Activated CD8-positive, alpha-beta memory T cell treated with anti-CD3 and anti-CD28 coated beads for 48 hours (primary cell): ENCODE data around the gene GULP1.
"Not testable (repeated sequence)": the region's sequence is repeated elsewhere in the genome, so short reads cannot be mapped to it uniquely, and the experiment has no call there.

Experiments
- DNase-seq, 3 experiments: peaks; one replicate each; pipeline ENCODE4 v3.0.0-alpha.2; 2020; ENCODE audit warnings: low read depth in 2 of 3, low spot score in 2 of 3

The GULP1 gene

DNA sequence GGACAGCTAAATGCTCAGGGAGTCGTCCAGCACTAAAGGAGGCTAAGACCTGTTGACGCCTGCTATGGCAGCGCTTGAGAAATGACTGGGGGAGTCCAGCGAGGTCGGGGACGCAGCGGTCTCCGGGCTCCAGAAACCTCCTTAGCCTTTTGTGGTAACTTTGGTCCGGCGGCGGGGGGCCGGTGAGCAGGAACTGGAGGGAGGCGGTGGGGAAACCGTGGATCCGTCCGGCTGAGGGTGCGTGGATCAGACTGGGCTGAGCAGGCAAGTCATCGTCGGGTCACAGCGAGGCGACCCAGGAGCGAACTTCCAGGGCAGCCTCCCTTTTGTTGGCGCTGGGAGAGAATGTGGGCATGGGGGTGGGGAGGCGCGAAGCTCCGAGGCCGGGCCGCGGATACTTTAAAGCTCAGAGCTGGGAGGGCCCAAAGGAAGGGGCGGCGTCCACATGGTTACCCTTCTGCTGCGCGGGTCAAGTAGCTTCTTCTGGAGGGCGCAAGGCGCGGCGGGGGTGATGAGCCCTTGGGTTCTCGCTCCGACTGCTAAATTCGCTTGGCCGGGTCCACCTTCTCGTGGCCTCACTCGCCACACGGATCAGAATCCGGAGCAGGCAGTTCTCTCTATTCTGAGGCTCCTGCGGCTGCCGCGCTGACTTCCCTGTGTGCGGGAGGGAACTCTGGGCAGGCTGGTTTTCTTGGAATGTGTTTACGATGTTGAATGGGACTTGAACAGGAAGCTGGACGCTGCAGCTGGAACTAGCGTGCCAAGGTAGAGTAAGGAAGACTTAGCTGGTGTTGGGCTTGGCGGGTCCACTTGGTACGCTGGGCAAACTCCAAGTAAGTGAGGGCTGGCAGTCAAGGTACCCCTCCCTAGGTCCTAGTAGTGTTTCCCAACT lies 920 bp downstream of the GULP1 start:
- no peak for DNase-seq

DNA sequence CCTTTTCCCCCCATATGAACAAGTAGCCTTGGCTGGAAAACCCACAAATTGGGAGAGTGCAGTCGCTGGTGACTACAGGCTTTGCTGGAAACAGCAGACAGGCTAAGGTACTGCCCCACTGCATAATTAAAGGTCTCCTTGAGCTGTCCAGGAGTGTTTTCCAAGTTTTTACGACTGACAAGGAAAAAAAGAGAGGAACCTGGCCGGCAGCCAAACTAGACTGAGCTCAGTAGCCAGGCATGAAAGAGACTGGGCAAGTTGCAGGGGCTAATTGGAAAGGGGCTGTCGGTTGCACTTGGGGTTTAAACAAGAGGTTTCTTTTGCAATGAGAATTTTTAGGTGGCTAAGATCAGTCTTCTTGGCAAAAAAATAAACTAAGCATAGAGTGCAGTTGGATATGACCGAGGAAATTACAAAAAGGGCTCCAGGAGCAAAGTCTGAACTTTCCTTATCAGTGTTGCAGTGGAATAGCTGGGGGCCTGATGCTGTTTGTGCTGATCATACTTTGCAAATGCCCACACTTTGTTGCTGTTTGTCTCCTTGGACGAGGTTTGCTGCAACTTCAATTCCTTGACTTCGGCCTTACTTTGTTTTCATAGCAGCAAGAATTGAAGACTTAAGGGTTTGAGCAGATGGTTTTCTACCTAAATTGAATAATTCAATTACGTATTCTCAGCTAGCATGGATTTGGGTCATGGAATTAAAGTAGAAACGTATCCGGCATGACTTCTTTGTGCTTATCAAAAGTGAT lies 2.1 kb downstream of the GULP1 start:
- no peak for DNase-seq

DNA sequence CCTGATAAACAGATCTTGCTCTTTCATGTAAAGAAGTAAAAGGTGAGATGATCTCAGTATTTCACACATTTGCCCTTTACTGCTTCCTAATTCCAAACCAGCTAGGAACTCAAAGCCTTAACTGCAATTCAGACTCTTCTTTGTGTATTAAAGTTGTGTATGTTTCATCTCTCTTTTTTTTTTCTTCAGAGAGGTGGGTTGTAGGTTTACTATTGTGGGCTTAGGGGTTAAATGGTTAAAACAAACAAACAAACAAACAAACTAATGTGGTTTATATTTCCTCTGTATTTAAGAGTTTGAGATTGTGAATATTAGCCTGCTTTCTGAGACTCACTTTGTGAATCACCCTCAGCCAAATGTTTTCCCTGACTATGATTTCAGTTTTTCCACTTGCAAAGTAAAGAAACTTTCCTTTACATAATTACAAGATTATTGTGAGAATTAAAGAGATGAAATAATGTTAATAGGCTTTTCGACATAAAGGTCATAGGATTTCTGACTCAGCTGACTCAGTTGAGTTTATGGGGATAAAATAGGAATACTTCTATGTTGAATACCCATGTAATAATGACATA lies 2.8 kb downstream of the GULP1 start:
- no peak for DNase-seq

DNA sequence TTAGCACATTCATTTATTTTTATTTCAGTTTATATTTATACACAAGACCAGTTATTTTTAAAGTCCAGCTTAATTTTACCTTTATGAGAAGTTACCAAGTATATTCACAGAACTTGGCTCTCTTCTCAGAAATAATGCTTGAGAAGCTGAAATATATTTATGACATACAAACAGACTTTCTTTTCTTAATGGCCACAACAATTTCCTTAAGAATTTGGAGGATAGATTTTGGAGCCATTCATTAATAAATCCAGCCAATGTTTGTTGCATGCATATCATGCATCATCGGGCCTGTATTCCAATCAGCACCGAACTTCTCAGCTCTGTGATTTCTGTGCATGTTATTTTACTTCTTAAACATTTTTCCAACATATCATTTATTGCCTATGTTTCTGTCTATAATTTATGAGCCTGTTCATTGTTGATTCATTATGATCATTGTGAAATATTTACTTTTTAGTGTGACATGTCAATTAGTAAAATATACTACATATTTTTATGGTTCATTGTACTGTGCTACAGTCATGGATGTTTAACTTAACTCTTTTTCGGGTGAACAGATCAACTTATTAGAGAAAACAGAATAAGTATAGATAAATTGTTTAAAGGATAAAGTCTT lies 3.5 kb downstream of the GULP1 start:
- no peak for DNase-seq

DNA sequence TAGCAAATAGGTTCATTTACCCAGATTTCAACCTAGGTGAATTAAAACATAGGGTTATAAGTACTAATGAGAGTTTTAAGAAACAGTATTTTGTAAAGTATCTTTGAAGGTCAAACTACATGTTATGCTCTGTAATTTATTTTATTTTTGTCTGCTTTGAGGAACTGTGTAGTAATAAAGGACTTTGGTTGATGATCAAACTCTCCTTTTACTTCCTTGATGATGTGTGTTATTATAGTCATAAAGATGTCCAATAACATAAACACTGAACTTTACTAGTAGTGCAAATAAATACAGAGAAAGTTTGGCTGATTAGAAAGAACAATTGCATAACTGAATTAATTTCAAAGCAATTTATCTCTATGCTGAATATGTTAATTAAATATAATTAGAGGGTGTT lies 6.3 kb downstream of the GULP1 start:
- DNase-seq, result no peak

DNA sequence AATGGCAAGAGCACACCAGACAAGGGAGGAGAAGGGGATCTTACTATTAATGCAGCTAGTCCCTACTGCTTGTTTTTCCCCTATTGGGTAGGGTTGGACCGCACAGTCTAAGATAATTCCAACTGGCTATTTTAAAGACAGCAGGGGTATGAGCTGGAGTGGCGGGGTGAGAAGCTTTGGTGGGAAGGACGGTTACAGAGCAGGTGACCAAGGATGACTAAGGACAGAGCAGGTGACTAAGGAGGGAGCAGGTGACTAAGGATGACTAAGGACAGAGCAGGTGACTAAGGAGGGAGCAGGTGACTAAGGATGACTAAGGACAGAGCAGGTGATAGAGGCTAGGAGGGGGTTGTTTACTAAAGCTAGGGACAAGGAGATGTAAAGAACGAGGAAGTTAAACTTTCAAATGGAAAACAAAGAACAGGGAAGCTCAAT lies 7.3 kb downstream of the GULP1 start:
- DNase-seq, result not testable (repeated sequence)

DNA sequence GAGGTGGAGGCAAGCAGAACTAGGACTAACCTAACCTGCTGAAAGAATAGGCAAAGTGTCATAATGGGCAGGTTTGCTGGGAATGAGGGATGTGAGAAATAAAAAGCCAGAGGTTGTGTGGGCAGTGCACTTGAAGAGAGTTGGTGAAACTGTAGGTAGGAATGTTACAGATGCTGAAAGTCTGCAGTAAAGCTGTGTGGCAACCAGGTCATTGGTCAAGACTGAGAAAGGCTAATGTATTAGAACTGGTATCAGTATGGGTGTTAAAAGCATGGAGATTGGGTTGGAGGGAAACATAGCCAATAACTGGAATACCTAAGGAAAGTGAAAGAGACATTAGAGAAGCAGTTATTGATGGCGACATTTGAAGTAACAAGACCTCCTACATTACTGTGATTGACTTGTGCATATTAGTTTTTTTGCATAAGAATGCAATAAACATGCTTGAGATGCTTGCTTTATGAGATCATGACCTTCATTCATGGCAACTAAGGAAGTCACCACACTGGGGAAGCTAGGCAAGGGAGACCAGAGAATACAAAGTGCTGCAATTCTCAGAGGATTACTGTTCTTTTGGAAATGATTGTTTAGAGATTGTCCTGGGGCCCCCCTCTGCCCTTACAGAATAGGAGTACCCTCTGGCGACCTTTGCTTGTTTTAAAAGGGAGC lies 11.8 kb downstream of the GULP1 start:
- DNase-seq, result no peak

DNA sequence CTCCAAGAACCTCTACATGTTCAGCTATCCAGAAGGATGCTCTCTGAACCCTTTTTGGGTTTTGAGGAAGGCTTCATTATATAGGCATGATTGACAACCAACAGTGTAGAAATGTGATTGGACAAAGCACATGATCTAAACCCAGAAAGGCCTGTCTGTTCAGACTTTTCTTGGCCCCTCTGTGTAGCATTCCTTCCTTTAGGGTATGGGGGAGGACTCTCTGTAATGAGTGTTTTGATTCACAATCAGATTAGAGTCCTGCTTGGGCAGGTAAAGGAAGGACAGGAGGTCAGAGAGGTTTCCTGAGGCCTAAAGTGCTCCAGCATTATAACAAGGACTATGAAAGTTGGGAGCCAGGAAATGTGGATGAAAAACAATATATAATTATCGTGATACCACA lies 13.6 kb downstream of the GULP1 start:
- no peak for DNase-seq

DNA sequence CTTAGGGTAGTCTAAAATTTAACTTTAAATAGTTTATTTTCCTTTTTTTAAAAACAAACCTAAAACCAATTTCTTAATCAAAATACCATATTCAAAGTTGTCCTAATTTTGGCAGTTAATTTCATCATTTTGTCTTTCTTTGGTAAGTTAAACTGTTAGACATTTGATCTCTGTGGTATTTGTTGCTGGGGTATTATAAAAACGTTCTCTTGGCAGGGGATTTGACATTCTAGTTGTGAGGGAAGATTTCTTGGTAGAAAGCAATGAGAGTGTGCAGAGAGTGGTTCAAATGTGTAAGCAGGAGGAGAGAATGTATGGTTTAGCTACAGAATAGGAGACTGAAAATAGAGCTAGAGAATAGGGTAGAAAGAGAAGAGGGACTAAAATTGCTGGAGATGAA lies 14.6 kb downstream of the GULP1 start:
- no peak for DNase-seq

DNA sequence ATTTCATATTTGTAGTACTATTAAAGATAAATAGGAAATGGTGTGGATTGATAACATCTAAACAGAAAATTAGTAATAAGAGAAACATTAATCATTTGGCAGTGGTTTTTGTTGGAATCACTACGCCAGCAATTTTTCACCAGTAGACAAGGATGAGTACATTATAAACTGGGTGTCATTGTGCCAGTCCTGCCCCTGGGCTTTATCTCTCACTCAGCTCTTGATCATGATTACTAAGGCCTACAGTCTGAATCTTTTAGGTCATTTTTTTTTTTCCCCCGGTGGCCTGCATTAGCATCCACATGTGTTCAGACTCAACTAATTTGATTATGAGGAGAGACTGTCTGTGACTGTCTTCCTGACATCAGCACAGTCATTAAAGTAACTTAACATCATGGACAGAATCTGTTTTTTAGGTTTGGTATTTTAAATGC lies 16.2 kb downstream of the GULP1 start:
- no peak for DNase-seq

DNA sequence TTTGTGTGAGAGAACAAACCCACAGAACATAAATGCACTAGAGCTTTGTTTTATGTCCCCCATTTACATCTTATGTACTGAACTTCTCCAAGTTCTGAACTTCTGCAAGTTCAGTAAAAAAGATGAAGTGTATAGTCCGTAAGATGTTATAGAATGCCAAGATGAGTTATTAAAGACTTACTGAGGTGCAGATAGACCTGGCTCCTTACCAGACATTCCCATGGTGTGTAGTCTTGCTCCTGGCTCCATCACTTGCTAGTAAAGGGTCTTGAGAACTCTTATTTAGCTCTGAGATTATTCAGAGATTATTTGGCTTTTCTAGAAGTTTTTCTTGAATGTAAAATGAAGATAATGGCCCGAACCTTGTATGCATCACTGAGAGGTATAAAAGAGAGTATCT lies 16.8 kb downstream of the GULP1 start:
- DNase-seq, result no peak

DNA sequence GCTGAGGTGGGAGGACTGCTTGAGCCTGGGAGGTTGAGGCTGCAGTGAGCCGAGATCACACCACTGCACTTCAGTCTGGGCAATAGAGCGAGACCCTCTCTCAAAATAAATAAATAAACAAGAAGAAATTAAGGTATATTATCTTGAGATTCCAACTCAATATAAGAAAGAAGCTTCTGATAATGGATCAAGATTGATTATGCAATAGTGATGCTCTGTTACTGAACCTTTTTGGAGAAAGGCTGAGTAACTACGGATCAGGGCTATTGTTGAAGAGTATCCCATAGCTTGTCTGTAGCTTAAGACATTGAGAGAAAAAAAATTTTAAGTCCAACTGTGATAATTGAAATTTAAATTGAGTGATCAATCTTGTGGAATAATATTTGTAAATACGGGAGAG lies 17.7 kb downstream of the GULP1 start:
- DNase-seq, result no peak

DNA sequence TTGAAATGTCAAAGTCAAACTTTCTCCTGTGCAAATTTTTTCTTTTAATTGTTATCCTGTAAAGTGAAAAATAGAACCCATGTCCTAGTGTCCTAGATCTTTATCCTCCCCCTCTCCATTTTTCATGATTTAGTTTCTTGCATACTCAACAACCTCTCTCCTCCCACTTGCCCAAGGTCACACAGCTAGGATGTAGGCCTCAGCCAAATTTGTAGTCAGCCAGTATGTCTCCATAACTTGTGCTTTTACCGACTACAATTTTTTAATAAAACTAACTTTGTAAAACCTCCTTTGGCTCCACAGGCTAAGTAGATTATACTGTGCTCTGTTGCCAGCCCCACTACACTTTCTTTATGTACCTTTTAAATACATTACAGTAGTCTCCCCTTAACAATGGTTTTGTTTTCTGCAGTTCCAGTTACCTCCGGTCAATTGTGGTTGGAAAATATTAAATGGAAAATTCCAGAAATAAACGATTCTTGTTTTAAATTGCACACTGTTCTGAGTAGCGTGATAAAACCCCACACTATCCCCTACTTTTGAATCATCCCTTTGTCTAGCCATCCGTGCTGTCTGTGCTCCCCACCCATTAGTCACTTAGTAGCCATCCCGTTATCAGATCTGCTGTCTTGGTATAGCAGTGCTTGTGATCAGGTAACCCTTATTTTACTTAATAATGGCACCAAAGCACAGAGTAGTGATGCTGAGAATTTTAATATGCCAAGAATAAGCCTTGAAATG lies 22.8 kb downstream of the GULP1 start:
- no peak for DNase-seq

DNA sequence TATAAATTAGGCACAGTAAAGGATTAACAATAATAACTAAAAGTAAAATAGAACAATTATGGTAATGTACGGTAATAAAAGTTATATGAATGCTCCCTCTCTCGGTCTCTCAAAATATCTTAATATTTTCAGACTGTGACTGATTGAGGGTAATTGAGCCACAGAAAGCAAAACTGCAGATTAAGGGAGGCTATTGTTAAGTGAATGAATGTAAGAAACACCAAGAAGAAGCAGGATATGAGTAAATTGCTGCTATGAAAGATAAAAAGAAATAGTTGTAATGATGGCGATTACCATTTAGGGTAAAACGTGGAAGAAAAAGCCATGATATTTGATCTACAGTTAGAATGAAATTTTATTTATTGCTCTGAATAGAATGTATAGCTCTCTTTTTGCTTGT lies 24.1 kb downstream of the GULP1 start:
- no peak for DNase-seq

DNA sequence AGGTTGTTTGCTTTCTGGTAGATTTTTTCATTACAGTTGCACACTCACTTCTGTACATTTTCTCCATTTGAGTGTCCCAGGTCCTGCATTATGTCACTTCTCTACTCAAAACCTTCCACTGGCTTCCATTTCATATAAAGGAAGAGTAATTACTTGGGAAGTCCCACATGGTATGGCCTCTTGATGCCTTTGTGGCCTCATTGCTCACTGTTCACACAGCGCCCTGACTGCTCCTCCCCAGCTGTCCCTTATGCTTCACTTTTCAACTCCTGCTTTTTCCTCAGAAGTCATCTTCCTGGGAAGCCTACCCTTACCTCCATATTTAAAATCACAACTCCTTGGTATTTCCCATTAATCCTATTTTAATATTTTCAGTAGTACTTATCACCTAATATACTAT lies 24.7 kb downstream of the GULP1 start:
- DNase-seq, result no peak

DNA sequence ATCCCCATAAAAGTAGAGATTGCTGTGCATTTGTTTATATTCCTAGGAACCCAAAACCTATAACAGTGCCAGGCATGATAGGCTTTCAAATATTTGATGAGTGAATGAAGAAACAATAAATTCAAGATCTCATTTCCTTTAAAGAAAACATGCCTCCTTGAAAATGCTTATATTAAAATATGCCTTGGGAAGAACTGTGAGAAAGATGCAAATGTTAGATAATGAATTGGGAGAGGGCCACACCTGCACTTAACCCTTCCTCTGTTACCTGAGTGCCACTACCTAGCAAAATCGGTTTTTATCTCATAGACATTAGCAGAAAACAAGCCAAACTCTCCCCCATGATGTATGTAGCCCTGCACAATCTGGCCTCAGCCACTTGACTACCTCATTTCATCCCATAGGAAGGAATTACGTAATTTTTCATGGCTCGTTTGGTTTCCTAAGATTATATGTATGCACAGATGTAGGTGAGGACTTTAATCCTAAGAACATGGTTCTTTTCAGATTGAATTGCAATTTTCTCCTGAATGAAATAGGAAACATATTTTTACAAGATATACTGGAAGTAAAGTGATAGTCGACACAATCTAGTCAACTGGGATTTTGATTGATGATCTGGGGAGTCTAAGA lies 25.2 kb downstream of the GULP1 start:
- no peak for DNase-seq

DNA sequence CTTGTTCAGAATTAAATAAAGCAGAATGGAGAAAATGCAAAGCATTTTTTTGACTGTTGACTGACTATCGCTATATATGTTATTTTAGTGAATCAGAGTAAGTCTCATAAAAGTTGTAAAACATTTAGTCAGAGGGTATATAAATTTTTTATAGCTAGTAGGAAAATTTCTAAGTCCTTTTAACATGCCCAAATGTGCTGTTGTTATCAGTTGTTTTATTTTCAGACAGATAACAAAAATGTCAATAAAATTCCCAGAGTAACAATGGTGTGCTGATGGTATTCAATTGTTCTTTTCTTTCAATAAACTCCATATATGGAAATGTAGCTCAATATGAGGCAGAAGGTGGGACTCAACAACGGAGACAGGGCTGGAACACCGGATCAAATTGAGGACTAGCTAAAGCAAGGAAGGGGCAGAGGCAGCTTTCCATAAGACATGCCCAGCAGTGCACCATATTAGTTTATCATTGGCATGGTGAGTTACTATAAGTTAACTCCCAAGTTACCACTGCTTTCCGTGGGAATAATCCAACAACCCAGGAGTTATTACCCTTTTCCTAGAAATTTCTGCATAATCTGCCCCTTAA lies 26.6 kb downstream of the GULP1 start:
- no peak for DNase-seq

DNA sequence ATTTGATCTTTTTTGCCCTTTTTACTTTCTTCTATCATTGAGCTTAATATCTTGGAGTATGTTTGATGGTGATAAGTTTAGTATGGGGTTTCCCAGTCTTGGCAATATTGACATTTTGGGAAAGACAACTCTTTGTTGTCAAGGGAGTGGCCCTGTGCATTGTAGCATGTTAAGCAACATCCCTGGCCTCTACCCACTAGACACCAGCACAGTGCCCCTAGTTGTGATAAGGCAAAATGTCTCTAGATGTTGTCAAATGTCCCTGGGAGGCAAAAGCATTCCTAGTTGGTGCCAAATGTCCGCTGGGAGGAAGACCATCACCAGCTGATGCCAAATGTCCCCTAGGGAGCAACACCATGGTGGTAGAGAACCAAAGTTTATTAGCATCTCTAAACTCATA lies 28.2 kb downstream of the GULP1 start:
- DNase-seq, result no peak

DNA sequence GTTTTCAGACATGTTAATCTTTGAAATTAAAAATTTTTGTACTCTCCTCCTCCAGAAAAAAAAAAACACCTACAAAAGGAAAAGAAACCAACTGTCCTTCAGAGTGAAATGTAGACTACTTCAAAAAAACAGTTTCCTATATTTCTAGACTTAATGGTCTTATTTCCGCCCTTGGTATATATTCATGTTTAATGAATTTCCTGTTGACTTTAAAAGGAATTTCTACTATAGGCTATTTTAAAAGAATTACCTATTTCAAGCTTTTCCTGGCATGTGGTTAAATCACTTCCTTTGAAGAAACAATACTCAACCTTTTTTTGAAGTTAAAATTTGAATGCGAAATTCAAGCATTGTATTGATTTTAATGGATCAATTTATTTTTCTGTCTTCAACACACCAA lies 29.2 kb downstream of the GULP1 start:
- no peak for DNase-seq
